Ammon's horn (tissue), 1 donor: ENCODE data around the gene KCNG4.

Experiments
- DNase-seq: peaks from one replicate; pipeline ENCODE4 v3.0.0-alpha.2; 2016; ENCODE audit warnings: low spot score

KCNG4 gene

GRCh38 chr16:84239909-84240308 lies at the start of gene KCNG4:
TSS of gene KCNG4 (minus strand) at chr16:84240012. CDS start at chr16:84237485, 2,527 bp downstream.
- DNase-seq: no peak

GRCh38 chr16:84288902-84289301 lies 49.1 kb upstream of the KCNG4 start:
- DNase-seq: no peak

- DNase-seq: no peak
Measured at GRCh38 chr16:84286578-84287240, 46.9 kb upstream of the KCNG4 start.

GRCh38 chr16:84284154-84284722 lies 44.4 kb upstream of the KCNG4 start:
- DNase-seq: no peak

- DNase-seq: no peak
Measured at GRCh38 chr16:84283314-84284153, 43.7 kb upstream of the KCNG4 start.

GRCh38 chr16:84282533-84282932 lies 42.7 kb upstream of the KCNG4 start:
- DNase-seq: no peak

GRCh38 chr16:84281074-84281473 lies 41.3 kb upstream of the KCNG4 start:
- no peak for DNase-seq

GRCh38 chr16:84279881-84280280 lies 40.1 kb upstream of the KCNG4 start:
- DNase-seq: peak; percentile 16

GRCh38 chr16:84278968-84279367 lies 39.2 kb upstream of the KCNG4 start:
- peak; percentile 83 for DNase-seq

GRCh38 chr16:84278333-84278732 lies 38.5 kb upstream of the KCNG4 start:
- DNase-seq: no peak

GRCh38 chr16:84277244-84277823 lies 37.5 kb upstream of the KCNG4 start:
- DNase-seq: peak; percentile 84

GRCh38 chr16:84275585-84276151 lies 35.9 kb upstream of the KCNG4 start:
- DNase-seq: no peak

GRCh38 chr16:84274515-84274914 lies 34.7 kb upstream of the KCNG4 start:
- DNase-seq: no peak

- no peak for DNase-seq
Measured at GRCh38 chr16:84272740-84273320, 33.0 kb upstream of the KCNG4 start.

- no peak for DNase-seq
Measured at GRCh38 chr16:84271866-84272265, 32.1 kb upstream of the KCNG4 start.

GRCh38 chr16:84271037-84271436 lies 31.2 kb upstream of the KCNG4 start:
- no peak for DNase-seq

- DNase-seq: no peak
Measured at GRCh38 chr16:84270531-84270930, 30.7 kb upstream of the KCNG4 start.

GRCh38 chr16:84270071-84270470 lies 30.3 kb upstream of the KCNG4 start:
- no peak for DNase-seq

GRCh38 chr16:84268291-84269040 lies 28.7 kb upstream of the KCNG4 start:
- DNase-seq: no peak

- DNase-seq: no peak
Measured at GRCh38 chr16:84267380-84267779, 27.6 kb upstream of the KCNG4 start.

GRCh38 chr16:84266451-84266850 lies 26.6 kb upstream of the KCNG4 start:
- DNase-seq: peak; percentile 86
